KMS-11 (cell line): ENCODE measurements around the gene BTNL3.

Experiments used
- H2AFZ ChIP-seq: fragments of 200-600 bp; sonication (generic); 2 replicates; pipeline ENCODE4 v1.6.1; 2016; ENCODE audit warnings: antibody characterized with exemption, mixed run types, low read depth
- H3K27ac ChIP-seq: fragments of 200-600 bp; sonication (generic); 2 replicates; pipeline ENCODE4 v1.6.1; 2016; ENCODE audit warnings: mild to moderate bottlenecking, mixed run types
- H3K27me3 ChIP-seq: fragments of 200-600 bp; sonication (generic); 2 replicates; pipeline ENCODE4 v1.6.1; 2017; ENCODE audit warnings: mild to moderate bottlenecking, low read depth, mixed run types, moderate library complexity; ENCODE audit not compliant: insufficient read depth
- H3K36me3 ChIP-seq: fragments of 200-600 bp; sonication (generic); 2 replicates; pipeline ENCODE4 v1.6.1; 2017; ENCODE audit warnings: mild to moderate bottlenecking, mixed run types; ENCODE audit not compliant: insufficient read depth
- H3K4me1 ChIP-seq: fragments of 200-600 bp; sonication (generic); 2 replicates; pipeline ENCODE4 v1.6.1; 2016; ENCODE audit warnings: mild to moderate bottlenecking, low read depth, mixed run types; ENCODE audit not compliant: poor library complexity, severe bottlenecking
- H3K4me2 ChIP-seq: fragments of 200-600 bp; sonication (generic); 2 replicates; pipeline ENCODE4 v1.7.0; 2016; ENCODE audit warnings: mild to moderate bottlenecking, mixed run types
- H3K4me3 ChIP-seq: fragments of 200-600 bp; sonication (generic); IDR thresholded peaks from 2 replicates; pipeline ENCODE4 v1.6.1; 2017; ENCODE audit warnings: low read depth, low read length, mixed read lengths; ENCODE audit not compliant: insufficient read depth
- H3K79me2 ChIP-seq: fragments of 200-600 bp; sonication (generic); 2 replicates; pipeline ENCODE4 v1.6.1; 2016; ENCODE audit warnings: low read depth, mixed run types; ENCODE audit not compliant: insufficient read depth
- H3K9ac ChIP-seq: fragments of 200-600 bp; sonication (generic); 2 replicates; pipeline ENCODE4 v1.6.1; 2016; ENCODE audit warnings: mild to moderate bottlenecking, mixed run types
- H4K20me1 ChIP-seq: fragments of 200-600 bp; sonication (generic); 2 replicates; pipeline ENCODE4 v1.6.1; 2016; ENCODE audit warnings: mild to moderate bottlenecking, mixed run types; ENCODE audit not compliant: insufficient read depth
- CTCF ChIP-seq: fragments of 200-600 bp; sonication (generic); conservative IDR thresholded peaks from 2 replicates; pipeline ENCODE4 v1.6.1; 2017; ENCODE audit warnings: low read depth, mild to moderate bottlenecking, antibody characterized with exemption, low read length, moderate library complexity, mixed read lengths

Gene BTNL3

GRCh38 chr5:180988592-180988991 lies at the start of gene BTNL3:
Gene BTNL3, plus strand, starts transcription at chr5:180988846. Its CDS starts 183 bp downstream, at chr5:180989029.
- Histone ChIP-seq H3K27ac (no peak within 1 kb of the TSS), H3K4me1 (no peaks in the 10 kb centered on the region)

GRCh38 chr5:180950291-180950949 lies 38.2 kb upstream of the BTNL3 start:
- H2AFZ ChIP-seq: no peak overlapping the region
- H3K4me3 ChIP-seq: no peak overlapping the region
- H3K9ac ChIP-seq: no peak overlapping the region
- no peaks in the 10 kb centered on the region for H3K36me3 ChIP-seq
- H4K20me1 ChIP-seq: no peaks in the 10 kb centered on the region
- H3K27ac ChIP-seq: no peak overlapping the region
- TF ChIP-seq CTCF: no peak
- H3K4me1 ChIP-seq: no peaks in the 10 kb centered on the region
- no peaks in the 10 kb centered on the region for H3K79me2 ChIP-seq
- no peaks in the 10 kb centered on the region for H3K27me3 ChIP-seq
- no peak overlapping the region for H3K4me2 ChIP-seq

More at GRCh38 chr5:180988592-180988991, at the start of gene BTNL3:
- Histone ChIP-seq H4K20me1 (no peaks in the 10 kb centered on the region), H3K27me3 (no peaks in the 10 kb centered on the region), H3K4me3 (no peak within 1 kb of the TSS), H2AFZ (no peak within 1 kb of the TSS), H3K36me3 (no peaks in the 10 kb centered on the region), H3K9ac (no peak within 1 kb of the TSS), H3K79me2 (no peaks in the 10 kb centered on the region), H3K4me2 (no peak within 1 kb of the TSS)
- TF ChIP-seq CTCF: no peak

- Histone ChIP-seq H3K27ac (no peak overlapping the region), H3K4me2 (no peak overlapping the region), H3K36me3 (no peaks in the 10 kb centered on the region), H3K4me3 (no peak overlapping the region), H3K27me3 (no peaks in the 10 kb centered on the region), H4K20me1 (no peaks in the 10 kb centered on the region), H3K9ac (no peak overlapping the region), H2AFZ (no peak overlapping the region), H3K4me1 (no peaks in the 10 kb centered on the region), H3K79me2 (no peaks in the 10 kb centered on the region)
- no peak for TF ChIP-seq CTCF
Observed at GRCh38 chr5:180959661-180960060, 29.0 kb upstream of the BTNL3 start.

GRCh38 chr5:180960209-180960608 lies 28.4 kb upstream of the BTNL3 start:
- no peaks in the 10 kb centered on the region for H3K79me2 ChIP-seq
- no peak overlapping the region for H2AFZ ChIP-seq
- no peaks in the 10 kb centered on the region for H3K36me3 ChIP-seq
- H3K4me1 ChIP-seq: no peaks in the 10 kb centered on the region
- H3K27ac ChIP-seq: no peak overlapping the region
- H3K4me2 ChIP-seq: no peak overlapping the region
- no peaks in the 10 kb centered on the region for H4K20me1 ChIP-seq
- H3K4me3 ChIP-seq: no peak overlapping the region
- no peak overlapping the region for H3K9ac ChIP-seq
- no peak for TF ChIP-seq CTCF
- H3K27me3 ChIP-seq: no peaks in the 10 kb centered on the region
